CD4-positive, alpha-beta T cell treated with Interleukin-4 for 4 hours (primary cell): ENCODE data around the gene PPP1R10.
"Not testable (repeated sequence)": the region's sequence is repeated elsewhere in the genome, so short reads cannot be mapped to it uniquely, and the experiment has no call there.

ENCODE experiments used
- DNase-seq: peaks from one replicate; pipeline ENCODE4 v3.0.0-alpha.2; 2020

The PPP1R10 gene

GRCh38 chr6:30616811-30617564 is at the start of gene PPP1R10:
PPP1R10 (minus strand) TSS chr6:30617243; CDS start chr6:30609944, 7,299 bp downstream.
- DNase-seq = peak; percentile 100

GRCh38 chr6:30666300-30666699 is 49.3 kb upstream of the PPP1R10 start:
- not testable (repeated sequence) for DNase-seq

- DNase-seq = no peak
These were observed 48.1 kb upstream of the PPP1R10 start for GRCh38 chr6:30664994-30665767.

- not testable (repeated sequence) for DNase-seq
These were observed 40.9 kb upstream of the PPP1R10 start for GRCh38 chr6:30657922-30658321.

GRCh38 chr6:30657454-30657853 is 40.4 kb upstream of the PPP1R10 start:
- DNase-seq = no peak

GRCh38 chr6:30656513-30656912 is 39.5 kb upstream of the PPP1R10 start:
- peak; percentile 5 for DNase-seq

GRCh38 chr6:30655743-30656094 is 38.7 kb upstream of the PPP1R10 start:
- DNase-seq = no peak

- DNase-seq = no peak
These were observed 38.0 kb upstream of the PPP1R10 start for GRCh38 chr6:30654798-30655742.

- DNase-seq = no peak
These were observed 34.1 kb upstream of the PPP1R10 start for GRCh38 chr6:30651143-30651542.

- DNase-seq = peak; percentile 62
These were observed 30.4 kb upstream of the PPP1R10 start for GRCh38 chr6:30647242-30648116.

GRCh38 chr6:30646450-30647241 is 29.6 kb upstream of the PPP1R10 start, which contains the start of gene C6orf136:
C6orf136 (plus strand) TSS chr6:30647133; CDS start chr6:30647232, 99 bp downstream.
- peak; percentile 95 for DNase-seq

GRCh38 chr6:30645989-30646388 is 28.9 kb upstream of the PPP1R10 start:
- no peak for DNase-seq

- no peak for DNase-seq
These were observed 27.7 kb upstream of the PPP1R10 start for GRCh38 chr6:30644769-30645168.

GRCh38 chr6:30643656-30644055 is 26.6 kb upstream of the PPP1R10 start:
- no peak for DNase-seq

GRCh38 chr6:30641048-30641447 is 24.0 kb upstream of the PPP1R10 start:
- DNase-seq = no peak

GRCh38 chr6:30640481-30640880 is 23.4 kb upstream of the PPP1R10 start:
- DNase-seq = no peak

- no peak for DNase-seq
These were observed 18.8 kb upstream of the PPP1R10 start for GRCh38 chr6:30635834-30636233.

- peak; percentile 85 for DNase-seq
These were observed 9.7 kb upstream of the PPP1R10 start, which contains the start of gene ATAT1 for GRCh38 chr6:30626484-30627366. ATAT1 (plus strand) TSS chr6:30626874.

GRCh38 chr6:30625511-30625910 is 8.5 kb upstream of the PPP1R10 start:
- no peak for DNase-seq

- no peak for DNase-seq
These were observed 2.5 kb upstream of the PPP1R10 start for GRCh38 chr6:30619561-30619960.
